ENCODE results near the gene SPN.
"Not testable (repeated sequence)": the region's sequence is repeated elsewhere in the genome, so short reads cannot be mapped to it uniquely, and the experiment has no call there.

SPN gene, protein sequence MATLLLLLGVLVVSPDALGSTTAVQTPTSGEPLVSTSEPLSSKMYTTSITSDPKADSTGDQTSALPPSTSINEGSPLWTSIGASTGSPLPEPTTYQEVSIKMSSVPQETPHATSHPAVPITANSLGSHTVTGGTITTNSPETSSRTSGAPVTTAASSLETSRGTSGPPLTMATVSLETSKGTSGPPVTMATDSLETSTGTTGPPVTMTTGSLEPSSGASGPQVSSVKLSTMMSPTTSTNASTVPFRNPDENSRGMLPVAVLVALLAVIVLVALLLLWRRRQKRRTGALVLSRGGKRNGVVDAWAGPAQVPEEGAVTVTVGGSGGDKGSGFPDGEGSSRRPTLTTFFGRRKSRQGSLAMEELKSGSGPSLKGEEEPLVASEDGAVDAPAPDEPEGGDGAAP

GRCh38 chr16:29663016-29663806, at the start of gene SPN:
Gene SPN, plus strand, starts transcription at chr16:29663247. Its CDS starts 482 bp downstream, at chr16:29663729.
- peak; percentile 94 for DNase-seq

DNA sequence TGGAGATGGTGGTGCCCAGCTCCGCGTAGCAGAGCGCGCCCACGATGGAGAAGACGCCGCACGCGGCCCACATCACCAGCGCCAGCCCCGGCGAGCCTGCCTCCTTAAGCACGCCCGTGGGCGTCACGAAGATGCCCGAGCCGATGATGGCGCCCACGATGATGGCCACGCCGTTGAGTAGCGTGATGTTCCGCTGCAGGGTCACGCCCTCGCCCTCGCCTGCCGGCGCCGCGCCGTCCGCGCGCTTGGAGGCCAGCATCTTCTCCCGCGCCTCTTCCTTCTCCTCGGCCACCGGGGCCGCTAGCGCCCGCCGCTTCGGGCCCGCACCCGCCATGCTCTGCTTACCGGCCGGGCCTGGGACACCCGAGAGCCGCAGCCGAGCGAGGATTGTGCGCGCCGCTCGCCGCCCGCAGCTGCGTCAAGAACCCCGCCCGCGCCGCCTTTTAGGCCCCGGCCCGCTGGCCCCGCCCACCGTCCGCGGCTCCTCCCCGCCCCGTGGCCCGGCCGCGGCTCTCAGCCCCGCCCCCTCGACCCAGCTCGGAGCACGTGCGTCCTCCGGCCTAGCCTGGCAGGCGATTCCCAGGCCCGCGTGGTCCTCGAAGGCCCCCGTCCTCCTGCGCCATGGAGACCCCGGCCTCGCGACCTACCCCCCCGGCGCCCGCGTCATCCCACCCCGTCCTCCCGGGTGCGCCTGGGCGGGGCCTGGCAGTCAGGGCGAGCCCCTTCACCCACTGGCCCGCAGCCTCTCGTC, 49.6 kb upstream of the SPN start:
- DNase-seq: peak; percentile 70

DNA sequence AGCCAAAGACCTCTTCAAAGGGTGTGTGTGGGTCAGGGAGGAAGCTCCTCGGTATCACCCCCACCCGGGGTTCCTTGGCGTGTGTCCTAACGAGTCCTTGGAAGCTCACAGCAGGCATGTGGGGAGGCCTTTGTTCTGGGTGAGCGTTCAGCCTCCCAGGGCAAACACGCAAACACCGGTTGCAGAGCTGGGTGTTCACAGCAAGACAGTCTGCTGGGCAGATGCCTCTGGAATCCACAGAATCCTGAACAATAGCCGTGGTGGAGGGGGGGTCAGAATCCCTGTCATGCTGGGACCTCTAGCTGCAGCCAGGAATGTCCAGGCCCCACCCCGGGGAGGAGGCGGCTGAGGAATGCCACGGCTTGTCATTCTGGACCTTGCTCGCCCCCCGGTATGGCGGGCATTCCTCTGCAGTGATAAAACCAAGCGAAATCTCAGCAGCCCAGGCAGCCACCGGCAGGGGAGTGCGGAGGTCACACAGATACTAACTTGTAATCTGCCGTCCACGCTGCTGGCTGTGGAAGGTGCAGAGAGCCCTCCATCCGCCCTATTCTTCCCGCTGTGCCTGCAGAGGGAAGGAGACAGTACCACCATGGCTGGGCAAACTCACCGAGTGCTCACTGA, 48.2 kb upstream of the SPN start:
- not testable (repeated sequence) for DNase-seq

- DNase-seq: not testable (repeated sequence)
These were observed 46.9 kb upstream of the SPN start for GRCh38 chr16:29616127-29616526.

DNA sequence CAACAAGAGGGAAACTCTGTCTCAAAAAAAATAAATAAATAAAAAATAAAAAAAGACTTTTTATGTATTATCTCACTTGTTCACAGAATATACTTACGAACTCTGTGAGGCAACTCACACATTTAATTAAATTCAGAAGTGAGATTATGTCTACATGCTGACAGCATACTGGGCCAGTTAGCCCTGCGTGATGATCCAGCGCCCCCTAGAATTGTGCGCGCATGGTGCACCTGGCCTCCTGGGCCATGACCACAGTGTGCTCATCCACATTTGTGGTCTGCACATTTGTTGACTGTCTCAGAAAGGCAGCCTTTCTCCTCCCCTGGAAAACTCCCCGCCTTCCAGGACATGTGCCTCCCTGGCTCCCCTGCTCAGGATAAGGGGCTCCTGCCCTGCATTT, 42.5 kb upstream of the SPN start:
- DNase-seq: not testable (repeated sequence)

GRCh38 chr16:29622738-29623137, 40.3 kb upstream of the SPN start:
- DNase-seq: not testable (repeated sequence)

- not testable (repeated sequence) for DNase-seq
These were observed 39.8 kb upstream of the SPN start for GRCh38 chr16:29623253-29623652.

GRCh38 chr16:29625114-29625513, 37.9 kb upstream of the SPN start:
- DNase-seq: not testable (repeated sequence)

DNA sequence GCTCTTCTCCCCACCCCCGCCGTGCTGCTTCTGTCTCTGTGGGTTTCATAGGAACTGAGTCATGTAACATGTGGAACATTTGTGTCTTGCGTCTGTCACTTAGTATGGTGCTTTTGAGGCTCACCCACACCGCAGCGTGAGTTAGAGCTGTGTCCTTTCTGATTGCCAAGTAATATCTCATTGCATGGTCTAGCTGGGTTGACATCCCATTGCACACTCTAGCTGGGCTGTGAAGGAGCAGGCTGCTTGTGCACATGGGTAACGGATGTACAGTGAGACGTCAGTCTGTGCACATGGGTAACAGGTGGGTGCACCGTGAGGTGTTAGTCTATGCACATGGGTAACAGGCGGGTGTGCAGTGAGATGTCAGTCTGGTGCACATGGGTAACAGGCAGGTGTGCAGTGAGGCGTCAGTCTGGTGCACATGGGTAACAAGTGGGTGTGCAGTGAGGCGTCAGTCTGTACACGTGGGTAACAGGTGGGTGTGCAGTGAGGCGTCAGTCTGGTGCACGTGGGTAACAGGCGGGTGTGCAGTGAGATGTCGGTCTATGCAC, 36.2 kb upstream of the SPN start:
- DNase-seq: not testable (repeated sequence)

DNA sequence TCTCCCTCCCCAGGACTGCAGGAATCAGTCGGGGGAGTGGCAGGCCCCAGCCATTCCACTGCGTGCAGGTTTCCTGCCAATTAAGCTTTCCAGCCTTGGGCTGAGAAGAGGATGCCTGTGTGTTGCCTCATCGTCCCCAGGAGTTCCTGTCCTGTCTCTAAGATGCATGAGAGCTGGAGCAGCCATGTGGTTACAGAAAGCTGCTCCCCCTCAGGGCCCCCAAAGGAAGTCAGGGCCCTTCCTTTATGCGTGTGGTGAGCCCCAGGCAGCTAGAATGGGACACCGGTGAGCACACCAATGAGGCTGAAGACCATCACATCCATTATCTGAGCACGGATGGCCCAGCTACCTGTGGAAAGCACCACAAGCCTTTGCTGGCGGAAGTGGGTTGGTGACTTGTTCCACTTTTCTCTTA, 35.4 kb upstream of the SPN start:
- DNase-seq: peak; percentile 72

- DNase-seq: not testable (repeated sequence)
These were observed 34.3 kb upstream of the SPN start for GRCh38 chr16:29628707-29629106.

DNA sequence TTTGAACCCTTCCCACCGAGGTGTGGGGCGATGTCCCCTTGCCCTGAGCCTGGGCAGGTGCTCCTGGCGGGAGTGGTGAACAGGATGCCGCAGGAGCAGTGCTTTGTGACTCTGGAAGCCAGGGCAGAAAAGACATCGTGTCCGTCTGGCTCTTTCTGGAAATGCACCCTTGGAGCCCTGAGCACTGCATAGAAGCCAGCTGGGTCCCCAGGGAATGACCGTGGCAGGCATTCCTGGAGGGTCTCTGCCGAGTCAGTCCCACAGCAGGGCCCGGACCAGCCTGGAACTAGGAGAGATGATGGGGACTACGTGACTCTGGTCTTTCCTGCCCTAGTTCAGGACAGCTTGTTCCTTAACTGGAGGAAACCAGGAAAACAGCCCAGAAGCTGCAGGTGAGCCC, 33.7 kb upstream of the SPN start:
- DNase-seq: not testable (repeated sequence)

GRCh38 chr16:29631658-29632057, 31.4 kb upstream of the SPN start:
- DNase-seq: not testable (repeated sequence)

DNA sequence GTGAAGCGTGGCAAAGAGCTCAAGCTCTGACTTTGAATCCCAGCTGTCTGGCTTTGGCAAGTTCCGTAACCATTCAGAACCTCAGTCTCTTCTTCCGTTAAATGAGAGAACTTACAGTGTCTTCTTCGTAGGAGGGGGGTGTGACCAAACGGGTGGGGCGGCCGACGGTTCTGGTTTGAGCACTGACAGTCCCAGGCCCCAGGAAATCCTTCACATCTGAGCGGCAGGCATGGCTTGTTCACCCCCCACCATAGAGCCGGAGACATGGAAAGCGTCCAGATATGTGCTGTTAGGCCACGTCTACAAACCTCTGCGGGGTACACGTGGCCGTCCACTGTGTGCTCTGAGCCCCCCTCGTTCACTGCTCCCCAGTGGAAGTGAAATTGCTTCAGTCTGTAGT, 27.1 kb upstream of the SPN start:
- peak; percentile 31 for DNase-seq

DNA sequence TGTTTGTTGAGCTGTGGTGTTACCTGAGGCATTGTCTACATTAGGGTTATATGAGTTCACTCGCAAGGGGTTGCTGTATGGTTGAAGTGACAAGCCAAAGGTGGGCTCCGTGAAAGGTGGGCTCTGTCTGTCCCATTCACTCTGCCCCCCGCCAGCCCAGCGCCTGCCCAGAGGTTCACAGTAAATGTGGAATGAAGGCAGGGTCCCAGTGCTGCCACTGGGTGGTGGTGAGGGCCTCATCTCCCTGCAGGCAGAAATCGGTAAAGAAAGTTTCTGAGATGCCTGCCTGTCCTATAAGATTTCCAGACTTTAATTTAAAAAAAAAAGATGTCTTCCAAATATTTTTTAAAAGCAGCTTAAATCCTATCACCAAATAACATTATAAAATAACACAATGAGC, 26.7 kb upstream of the SPN start:
- not testable (repeated sequence) for DNase-seq

DNA sequence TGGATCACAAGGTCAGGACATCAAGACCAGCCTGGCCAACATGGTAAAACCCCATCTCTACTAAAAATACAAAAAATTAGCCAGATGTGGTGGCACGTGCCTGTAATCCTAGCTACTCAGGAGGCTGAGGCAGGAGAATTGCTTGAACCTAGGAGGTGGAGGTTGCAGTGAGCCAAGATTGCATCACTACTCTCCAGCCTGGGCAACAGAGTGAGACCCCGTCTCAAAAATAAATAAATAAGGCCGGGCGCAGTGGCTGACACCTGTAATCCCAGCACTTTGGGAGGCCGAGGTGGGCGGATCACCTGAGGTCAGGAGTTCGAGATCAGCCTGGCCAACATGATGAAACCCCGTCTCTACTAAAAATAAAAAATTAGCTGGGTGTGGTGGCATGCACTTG, 24.3 kb upstream of the SPN start:
- DNase-seq: not testable (repeated sequence)

- peak; percentile 61 for DNase-seq
These were observed 21.5 kb upstream of the SPN start for GRCh38 chr16:29641561-29641960.

- no peak for DNase-seq
These were observed 19.5 kb upstream of the SPN start for GRCh38 chr16:29643596-29643995.

GRCh38 chr16:29644338-29644857, 18.6 kb upstream of the SPN start:
- no peak for DNase-seq

DNA sequence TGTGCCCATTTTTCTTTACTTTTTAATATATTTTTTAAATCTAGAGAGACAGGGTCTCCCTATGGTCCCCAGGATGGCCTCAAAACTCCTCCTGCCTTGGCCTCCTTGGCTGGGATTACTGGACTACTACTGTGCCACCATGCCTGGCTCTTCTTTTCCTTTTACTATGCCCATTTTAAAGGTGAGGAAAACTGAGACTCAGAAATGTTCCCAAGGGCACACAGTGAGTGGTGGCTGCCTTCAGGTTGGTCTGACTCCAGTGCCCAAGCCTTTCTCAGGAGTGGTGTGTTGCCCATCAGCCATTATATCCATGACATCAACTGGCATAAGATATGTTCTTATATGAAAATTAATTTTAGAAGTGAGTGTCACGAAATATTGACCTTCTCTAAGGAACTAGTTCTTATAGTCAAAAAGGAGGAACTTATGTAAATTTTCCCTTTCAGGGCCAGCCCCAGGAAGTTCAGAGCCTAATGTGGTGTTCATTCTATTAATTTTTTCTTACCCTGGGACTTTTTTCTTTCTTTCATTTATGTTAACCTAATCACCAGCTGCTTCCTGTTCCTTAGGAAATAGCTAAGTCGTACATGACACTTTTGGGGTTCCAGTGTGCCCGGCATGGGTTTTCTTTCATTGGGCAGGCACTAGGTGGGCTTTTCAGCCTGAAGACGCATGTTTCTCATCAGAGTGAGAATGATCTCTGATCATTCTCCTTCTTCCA, 17.9 kb upstream of the SPN start:
- no peak for DNase-seq

DNA sequence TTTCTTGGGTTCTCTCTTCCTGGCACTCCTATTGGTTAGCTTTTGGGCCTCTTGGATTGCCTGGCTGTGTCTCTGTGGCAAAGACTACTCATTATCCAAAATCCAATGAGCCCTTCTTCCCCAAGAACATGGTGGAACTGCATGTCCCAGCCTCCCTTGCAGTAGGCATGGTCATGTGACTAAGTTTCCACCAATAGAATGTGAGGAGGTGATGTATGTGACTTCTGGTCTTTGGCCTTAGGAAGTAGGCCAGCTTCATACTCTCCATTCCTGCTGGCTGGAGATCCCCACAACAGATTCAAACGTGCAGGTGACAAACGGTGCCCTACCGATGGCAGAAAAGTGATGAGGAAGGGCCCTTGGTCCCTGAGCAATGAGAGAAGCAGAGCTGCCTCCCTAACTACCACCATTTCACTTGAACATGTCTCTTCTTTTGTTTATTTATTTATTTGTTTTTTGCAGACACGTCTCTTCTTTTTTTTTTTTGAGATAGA, 17.3 kb upstream of the SPN start:
- DNase-seq: peak; percentile 84

Data from GF-D8 (cell line).